T-helper 17 cell (primary cell): Measurements from ENCODE around the gene DHX34. TPM values are rescaled to one million over a fixed set of nuclear protein-coding genes. Genes with fewer than 3 reads are reported as not detected.
"Not testable (repeated sequence)": the region's sequence is repeated elsewhere in the genome, so short reads cannot be mapped to it uniquely, and the experiment has no call there.

ENCODE experiments used
- ATAC-seq: fragments of 150-1000 bp; cut with Tn5 transposase; 2 replicates; pipeline ENCODE4 v1.10.0; 2021; ENCODE audit warnings: mild to moderate bottlenecking, moderate library complexity
- DNase-seq, 3 donors: peaks; one replicate each; pipeline versions ENCODE4 v3.0.0 to v3.0.0-alpha.2; 2020 to 2021
- H3K9me3 ChIP-seq: one replicate; pipeline ENCODE4 v1.7.0; 2013; ENCODE audit warnings: low read length, mild to moderate bottlenecking; ENCODE audit not compliant: control insufficient read depth, poor library complexity, severe bottlenecking
- H3K27ac Mint-ChIP-seq: one replicate; pipeline ENCODE4 v1.8.0; 2022; ENCODE audit warnings: mild to moderate bottlenecking, moderate library complexity, mixed read lengths
- H3K27me3 Mint-ChIP-seq: one replicate; pipeline ENCODE4 v1.8.0; 2022; ENCODE audit warnings: mixed read lengths
- H3K36me3 Mint-ChIP-seq: one replicate; pipeline ENCODE4 v1.8.0; 2022; ENCODE audit warnings: low read depth, mixed read lengths
- H3K4me1 Mint-ChIP-seq: one replicate; pipeline ENCODE4 v1.8.0; 2022; ENCODE audit warnings: mild to moderate bottlenecking, mixed read lengths
- H3K4me3 Mint-ChIP-seq: one replicate; pipeline ENCODE4 v1.8.0; 2022; ENCODE audit warnings: mild to moderate bottlenecking, moderate library complexity, mixed read lengths
- total RNA-seq, 4 donors: library from RNA in 2 of 4; stranded (reverse) in 2 of 4; gene quantifications; one replicate each; pipeline ENCODE4 v1.2.3 and lab custom pipeline; 2022 to 2026

The DHX34 gene
- total RNA-seq, 2 donors from 2014 or later = 9.1 to 11.2 TPM

- H3K4me1 Mint-ChIP-seq, H3K9me3 ChIP-seq, H3K4me3 Mint-ChIP-seq, H3K27me3 Mint-ChIP-seq, DNase-seq, H3K36me3 Mint-ChIP-seq, H3K27ac Mint-ChIP-seq: not testable (repeated sequence)
- ATAC-seq = peak; percentile 52
These were observed 12.1 kb upstream of the DHX34 start for GRCh38 chr19:47336765-47337718.

GRCh38 chr19:47339196-47339880 lies 9.8 kb upstream of the DHX34 start:
- ATAC-seq (no peak), DNase-seq (no peak)
- no peak overlapping the region for H3K4me3 Mint-ChIP-seq
- H3K27ac Mint-ChIP-seq = no peak overlapping the region
- H3K36me3 Mint-ChIP-seq = peaks cover 2% of the 10 kb centered on the region
- no peaks in the 10 kb centered on the region for H3K9me3 ChIP-seq
- no peaks in the 10 kb centered on the region for H3K27me3 Mint-ChIP-seq
- peaks cover 8% of the 10 kb centered on the region for H3K4me1 Mint-ChIP-seq

GRCh38 chr19:47340477-47341208 lies 8.5 kb upstream of the DHX34 start:
- peaks cover 2% of the 10 kb centered on the region for H3K36me3 Mint-ChIP-seq
- ATAC-seq (no peak), DNase-seq (no peak)
- peaks cover 8% of the 10 kb centered on the region for H3K4me1 Mint-ChIP-seq
- no peaks in the 10 kb centered on the region for H3K27me3 Mint-ChIP-seq
- no peak overlapping the region for H3K4me3 Mint-ChIP-seq
- no peaks in the 10 kb centered on the region for H3K9me3 ChIP-seq
- H3K27ac Mint-ChIP-seq = no peak overlapping the region

DNA sequence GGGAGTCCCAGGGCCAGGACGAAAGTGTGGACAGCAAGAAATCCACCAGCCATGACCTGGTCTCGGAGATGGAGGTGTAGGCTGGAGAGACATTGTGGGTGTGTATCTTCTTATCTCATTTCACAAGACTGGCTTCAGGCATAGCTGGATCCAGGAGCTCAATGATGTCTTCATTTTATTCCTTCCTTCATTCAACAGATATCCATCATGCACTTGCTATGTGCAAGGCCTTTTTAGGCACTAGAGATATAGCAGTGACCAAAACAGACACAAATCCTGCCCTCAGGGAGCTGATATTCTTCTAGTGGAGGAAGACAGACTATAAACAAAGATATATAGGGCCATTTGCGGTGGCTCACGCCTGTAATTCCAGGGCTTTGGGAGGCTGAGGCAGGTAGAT lies 7.4 kb upstream of the DHX34 start:
- Mint-ChIP-seq H3K4me1 (peaks cover under 1% of the 10 kb centered on the region), H3K36me3 (peaks cover 2% of the 10 kb centered on the region), H3K27me3 (no peaks in the 10 kb centered on the region), H3K4me3 (no peak overlapping the region), H3K27ac (no peak overlapping the region)
- DNase-seq (no peak), ATAC-seq (no peak)
- H3K9me3 ChIP-seq = no peaks in the 10 kb centered on the region

GRCh38 chr19:47343194-47343802 lies 5.8 kb upstream of the DHX34 start:
- peaks cover 2% of the 10 kb centered on the region for H3K36me3 Mint-ChIP-seq
- DNase-seq (no peak), ATAC-seq (no peak)
- no peaks in the 10 kb centered on the region for H3K27me3 Mint-ChIP-seq
- H3K4me1 Mint-ChIP-seq = no peaks in the 10 kb centered on the region
- no peak overlapping the region for H3K27ac Mint-ChIP-seq
- no peak overlapping the region for H3K4me3 Mint-ChIP-seq
- H3K9me3 ChIP-seq = no peaks in the 10 kb centered on the region

DNA sequence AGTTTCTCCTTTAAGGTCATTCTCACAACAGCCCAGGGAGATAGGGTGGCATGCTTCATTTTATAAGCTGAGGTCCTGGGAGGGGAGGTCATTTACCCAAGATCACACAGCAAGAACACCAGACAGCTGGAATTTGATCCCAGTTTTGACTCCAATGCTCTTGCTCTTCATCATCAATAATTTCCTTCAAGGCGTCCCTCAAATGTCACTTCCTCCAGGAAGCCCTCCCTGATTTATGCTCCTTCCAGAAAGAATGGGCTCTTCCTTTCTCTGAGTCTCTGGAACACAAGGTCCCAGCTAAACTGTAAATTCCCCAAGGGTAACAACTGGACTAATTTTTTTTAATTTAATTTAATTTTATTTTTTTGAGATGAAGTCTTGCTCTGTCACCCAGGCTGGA lies 4.7 kb upstream of the DHX34 start:
- H3K27ac Mint-ChIP-seq = no peak overlapping the region
- no peak for ATAC-seq

DNA sequence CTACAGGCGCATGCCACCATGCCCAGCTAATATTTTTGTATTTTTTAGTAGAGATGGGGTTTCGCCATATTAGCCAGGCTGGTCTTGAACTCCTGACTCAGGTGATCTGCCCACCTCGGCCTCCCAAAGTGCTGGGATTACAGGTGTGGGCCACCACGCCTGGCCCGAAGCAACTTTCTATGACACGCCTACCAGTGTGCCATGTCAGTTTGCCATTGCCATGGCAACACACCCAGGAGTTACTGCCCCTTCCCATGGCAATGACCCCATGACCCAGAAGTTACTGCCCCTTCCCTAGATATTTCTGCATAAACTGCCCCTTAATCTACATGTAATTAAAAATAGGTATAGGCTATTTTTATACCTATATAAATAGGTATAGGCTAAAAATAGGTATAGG lies 3.1 kb upstream of the DHX34 start:
- not testable (repeated sequence) for H3K36me3 Mint-ChIP-seq, ATAC-seq, H3K27ac Mint-ChIP-seq, H3K27me3 Mint-ChIP-seq, H3K9me3 ChIP-seq, H3K4me3 Mint-ChIP-seq, DNase-seq
- H3K4me1 Mint-ChIP-seq = peaks cover 20% of the 10 kb centered on the region

More for the DNA sequence above, 4.7 kb upstream of the DHX34 start:
- peaks cover 2% of the 10 kb centered on the region for H3K36me3 Mint-ChIP-seq
- H3K27me3 Mint-ChIP-seq = no peaks in the 10 kb centered on the region
- no peak overlapping the region for H3K4me3 Mint-ChIP-seq
- DNase-seq = no peak
- peaks cover 7% of the 10 kb centered on the region for H3K4me1 Mint-ChIP-seq
- H3K9me3 ChIP-seq = no peaks in the 10 kb centered on the region

DNA sequence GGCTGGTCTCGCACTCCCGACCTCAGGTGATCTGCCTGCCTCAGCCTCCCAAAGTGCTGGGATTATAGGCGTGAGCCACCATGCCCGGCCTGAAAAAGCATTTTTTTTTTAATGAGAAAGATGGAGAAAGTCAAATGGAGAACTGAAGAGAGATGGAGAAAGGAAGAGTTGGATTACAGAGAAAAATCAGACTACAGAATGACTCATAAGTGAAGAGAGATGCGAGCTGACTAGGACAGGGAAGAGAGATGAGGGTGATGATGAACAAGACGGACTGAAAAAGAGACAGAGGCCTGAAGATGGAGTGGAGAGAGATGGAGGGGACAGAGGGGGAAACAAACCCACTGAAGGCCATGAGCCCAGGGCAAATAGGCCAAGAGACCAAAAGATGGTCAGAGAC lies 1.5 kb downstream of the DHX34 start:
- peak overlapping the region; percentile 77 for H3K4me3 Mint-ChIP-seq
- no peak for ATAC-seq
- H3K27me3 Mint-ChIP-seq = no peaks in the 10 kb centered on the region
- peak overlapping the region; percentile 49 for H3K27ac Mint-ChIP-seq
- peaks cover 24% of the 10 kb centered on the region for H3K4me1 Mint-ChIP-seq
- no peaks in the 10 kb centered on the region for H3K9me3 ChIP-seq
- no peaks in the 10 kb centered on the region for H3K36me3 Mint-ChIP-seq
- DNase-seq = no peak

DNA sequence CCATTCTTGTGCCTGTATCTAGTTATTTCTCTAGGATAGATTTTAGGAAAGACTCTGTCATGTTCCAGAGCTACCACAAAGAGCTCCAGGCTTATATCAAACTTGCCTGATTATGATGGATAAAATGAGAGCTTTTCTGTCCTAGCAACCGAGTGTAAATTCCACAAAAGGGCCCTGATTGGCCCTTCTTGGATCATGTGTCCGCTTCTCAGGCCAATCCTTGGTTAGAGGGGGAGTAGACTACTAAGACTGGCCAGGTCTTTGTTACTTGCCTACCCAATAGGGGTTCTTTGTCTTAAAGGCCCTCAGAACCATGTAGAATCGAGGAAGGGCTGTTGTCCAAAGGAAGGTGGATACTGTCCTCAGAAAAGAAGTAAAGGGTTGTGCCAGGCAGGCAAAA lies 2.4 kb downstream of the DHX34 start:
- no peaks in the 10 kb centered on the region for H3K36me3 Mint-ChIP-seq
- no peak overlapping the region for H3K27ac Mint-ChIP-seq
- no peak for ATAC-seq
- H3K4me1 Mint-ChIP-seq = peaks cover 24% of the 10 kb centered on the region
- H3K27me3 Mint-ChIP-seq = no peaks in the 10 kb centered on the region
- no peaks in the 10 kb centered on the region for H3K9me3 ChIP-seq
- no peak for DNase-seq
- no peak overlapping the region for H3K4me3 Mint-ChIP-seq

DNA sequence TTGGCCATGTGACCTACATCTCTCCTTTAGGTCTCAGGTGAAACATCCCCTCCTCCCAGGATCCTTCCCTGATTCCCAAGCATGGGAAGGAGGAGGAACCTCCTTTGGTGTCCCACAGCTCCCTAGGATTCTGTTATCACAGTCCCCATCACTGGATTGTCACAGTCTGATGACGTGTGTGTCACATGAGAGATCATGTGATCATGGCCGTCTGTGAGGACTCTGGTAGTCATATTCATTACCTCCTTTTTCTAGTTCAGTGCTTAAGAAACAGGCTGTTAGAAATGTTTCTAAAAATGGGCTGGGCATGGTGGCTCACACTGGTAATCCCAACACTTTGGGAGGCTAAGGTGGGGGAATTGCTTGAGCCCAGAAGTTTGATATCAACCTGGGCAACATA lies 3.0 kb downstream of the DHX34 start:
- Mint-ChIP-seq H3K36me3 (no peaks in the 10 kb centered on the region), H3K27ac (peak overlapping the region; percentile 16), H3K27me3 (no peaks in the 10 kb centered on the region), H3K4me3 (no peak overlapping the region), H3K4me1 (peaks cover 24% of the 10 kb centered on the region)
- DNase-seq = no peak
- no peaks in the 10 kb centered on the region for H3K9me3 ChIP-seq
- no peak for ATAC-seq

DNA sequence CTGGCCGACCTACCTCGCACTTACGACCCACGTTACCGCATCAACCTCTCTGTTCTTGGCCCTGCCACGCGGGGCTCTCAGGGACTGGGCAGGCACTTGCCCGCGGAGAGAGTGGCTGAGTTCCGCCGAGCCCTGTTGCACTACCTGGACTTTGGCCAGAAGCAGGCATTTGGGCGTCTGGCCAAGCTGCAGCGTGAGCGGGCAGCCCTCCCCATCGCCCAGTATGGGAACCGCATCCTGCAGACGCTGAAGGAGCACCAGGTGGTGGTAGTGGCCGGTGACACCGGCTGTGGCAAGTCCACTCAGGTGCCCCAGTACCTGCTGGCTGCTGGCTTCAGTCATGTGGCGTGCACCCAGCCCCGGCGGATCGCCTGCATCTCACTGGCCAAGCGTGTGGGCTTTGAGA lies 4.2 kb downstream of the DHX34 start:
- peaks cover 24% of the 10 kb centered on the region for H3K4me1 Mint-ChIP-seq
- ATAC-seq (no peak), DNase-seq (no peak)
- H3K4me3 Mint-ChIP-seq = no peak overlapping the region
- H3K36me3 Mint-ChIP-seq = no peaks in the 10 kb centered on the region
- H3K9me3 ChIP-seq = no peaks in the 10 kb centered on the region
- H3K27ac Mint-ChIP-seq = no peak overlapping the region
- no peaks in the 10 kb centered on the region for H3K27me3 Mint-ChIP-seq

DNA sequence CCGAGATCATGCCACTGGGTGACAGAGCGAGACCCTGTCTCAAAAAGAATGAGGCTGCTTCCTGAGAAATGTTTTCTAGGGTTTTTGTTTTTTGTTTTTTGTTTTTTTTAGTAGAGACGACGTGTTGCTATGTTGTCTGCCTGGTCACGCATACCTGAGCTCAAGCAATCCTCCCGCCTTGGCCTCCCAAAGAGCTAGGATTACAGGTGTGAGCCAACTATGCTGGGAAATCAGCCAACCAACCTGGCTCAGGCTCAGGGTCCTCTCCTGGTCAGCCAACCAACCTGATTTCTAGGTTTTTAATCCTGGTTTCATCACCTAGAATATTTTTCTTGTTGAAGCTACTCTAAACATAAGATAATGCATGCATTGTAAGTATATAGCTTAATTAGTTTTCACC lies 7.8 kb downstream of the DHX34 start:
- H3K4me3 Mint-ChIP-seq = no peak overlapping the region
- ATAC-seq (no peak), DNase-seq (no peak)
- H3K27me3 Mint-ChIP-seq = no peaks in the 10 kb centered on the region
- H3K27ac Mint-ChIP-seq = no peak overlapping the region
- H3K4me1 Mint-ChIP-seq = peaks cover 9% of the 10 kb centered on the region
- H3K36me3 Mint-ChIP-seq = peaks cover 2% of the 10 kb centered on the region
- H3K9me3 ChIP-seq = no peaks in the 10 kb centered on the region
